HCT116 (cell line): ENCODE measurements around the gene NUP54. TPM values are rescaled to one million over a fixed set of nuclear protein-coding genes. Genes with fewer than 3 reads are reported as not detected.

Source experiments
- ATAC-seq: fragments of 200-7000 bp; cut with Tn5 transposase; 2 replicates; pipeline ENCODE4 v1.9.1; 2020; ENCODE audit warnings: mild to moderate bottlenecking, moderate library complexity
- BruUV-seq: library from RNA; stranded (reverse); fragments of 400-500 nt; replicated peaks from 2 replicates; lab custom pipeline; 2021; lab: Mats Ljungman, UMichigan
- CTCF ChIA-PET: fragments of 300-600 bp; sonication (Branson Sonifier 250); formaldehyde crosslinking; loops from one replicate; lab custom pipeline; 2021; ENCODE audit warnings: antibody characterized with exemption; lab: Charles Lee
- POLR2A ChIA-PET: fragments of 300-600, 350-600 bp; sonication (Branson Sonifier 250); formaldehyde crosslinking; loops from one replicate; lab custom pipeline; 2021; ENCODE audit warnings: antibody characterized with exemption; lab: Charles Lee
- RAD21 ChIA-PET, 2 experiments: fragments of 300-600 bp; sonication (Branson Sonifier 250); formaldehyde crosslinking; loops; one replicate each; lab custom pipeline; 2023; ENCODE audit warnings: low total read pairs in 2 of 2; ENCODE audit not compliant: uncharacterized antibody in 2 of 2, unreplicated experiment in 2 of 2, low non-redundant PET in 1 of 2; lab: Charles Lee
- DNase-seq: peaks from one replicate; pipeline ENCODE4 v3.0.0-alpha.2; 2010; ENCODE audit warnings: low read depth, low spot score
- H2AFZ ChIP-seq: fragments of 200-600 bp; shearing (Covaris generic), sonication (generic); 2 replicates; pipeline ENCODE4 v1.6.1; 2017; ENCODE audit warnings: low read depth, mixed run types, mixed read lengths, antibody characterized with exemption, low read length; ENCODE audit not compliant: poor library complexity, severe bottlenecking
- H3K27ac ChIP-seq: 2 replicates; pipeline ENCODE4 v1.5.1; 2012; ENCODE audit warnings: low read depth, low read length
- H3K27me3 ChIP-seq: fragments of 200-600 bp; sonication (generic); 2 replicates; pipeline ENCODE4 v1.6.1; 2016; ENCODE audit warnings: mixed run types, low read length, mixed read lengths; ENCODE audit not compliant: insufficient read depth
- H3K36me3 ChIP-seq, 2 experiments: fragments of 200-500 bp in 1 of 2; fragments of 200-600 bp in 1 of 2; sonication (Bioruptor generic) in 1 of 2; sonication (generic) in 1 of 2; 2 replicates each; pipeline versions ENCODE4 v1.5.1 to v1.6.1; 2014 to 2016; ENCODE audit warnings: low read length in 2 of 2, inconsistent platforms in 1 of 2, mixed read lengths in 1 of 2, mixed run types in 1 of 2; ENCODE audit not compliant: insufficient read depth in 2 of 2, control insufficient read depth in 1 of 2
- H3K4me1 ChIP-seq, 2 experiments: fragments of 200-600 bp in 1 of 2; sonication (generic) in 1 of 2; 2 replicates each; pipeline versions ENCODE4 v1.5.1 to v1.6.1; 2012 to 2017; ENCODE audit warnings: low read length in 2 of 2, inconsistent platforms in 1 of 2, mild to moderate bottlenecking in 1 of 2, mixed read lengths in 1 of 2, mixed run types in 1 of 2, moderate library complexity in 1 of 2; ENCODE audit not compliant: insufficient read depth in 2 of 2, control insufficient read depth in 1 of 2
- H3K4me2 ChIP-seq: fragments of 200-600 bp; sonication (generic); 2 replicates; pipeline ENCODE4 v1.6.1; 2017; ENCODE audit warnings: mixed run types, low read length, mixed read lengths
- H3K4me3 ChIP-seq, 2 experiments: fragments of 200-600 bp in 1 of 2; sonication (generic) in 1 of 2; replicated peaks in 1 of 2; 2 replicates each; pipeline ENCODE4 v1.5.1; 2011 to 2016; ENCODE audit warnings: low read length in 2 of 2, control low read depth in 1 of 2, low read depth in 1 of 2, mild to moderate bottlenecking in 1 of 2, mixed read lengths in 1 of 2, mixed run types in 1 of 2
- H3K79me2 ChIP-seq: fragments of 200-600 bp; sonication (generic); 2 replicates; pipeline ENCODE4 v1.6.1; 2017; ENCODE audit warnings: mild to moderate bottlenecking, mixed run types, low read length, moderate library complexity, mixed read lengths; ENCODE audit not compliant: insufficient read depth
- H3K9ac ChIP-seq: fragments of 200-600 bp; sonication (generic); 2 replicates; pipeline ENCODE4 v1.6.1; 2016; ENCODE audit warnings: low read length, mixed read lengths
- H3K9me2 ChIP-seq: fragments of 200-600 bp; sonication (generic), shearing (Covaris generic); 2 replicates; pipeline ENCODE4 v1.6.1; 2017; ENCODE audit warnings: mixed run types, mild to moderate bottlenecking, moderate library complexity; ENCODE audit not compliant: insufficient read depth
- H3K9me3 ChIP-seq, 2 experiments: fragments of 200-500 bp in 1 of 2; fragments of 200-600 bp in 1 of 2; sonication (Bioruptor generic) in 1 of 2; sonication (generic) in 1 of 2; 2 replicates each; pipeline ENCODE4 v1.6.1; 2014 to 2017; ENCODE audit warnings: low read length in 2 of 2, mixed read lengths in 2 of 2, inconsistent platforms in 1 of 2, low read depth in 1 of 2, mild to moderate bottlenecking in 1 of 2, mixed run types in 1 of 2, moderate library complexity in 1 of 2; ENCODE audit not compliant: control insufficient read depth in 1 of 2, insufficient read depth in 1 of 2
- H4K20me1 ChIP-seq: fragments of 200-600 bp; sonication (generic), shearing (Covaris generic); 2 replicates; pipeline ENCODE4 v1.6.1; 2017; ENCODE audit warnings: mixed run types, mild to moderate bottlenecking, moderate library complexity; ENCODE audit not compliant: insufficient read depth
- ATF3 ChIP-seq: IDR thresholded peaks from 2 replicates; pipeline ENCODE4 v1.6.1; 2012
- CBX3 ChIP-seq: IDR thresholded peaks from 2 replicates; pipeline ENCODE4 v1.6.1; 2012; ENCODE audit warnings: low read depth
- CEBPB ChIP-seq: IDR thresholded peaks from 2 replicates; pipeline ENCODE4 v1.6.1; 2012; ENCODE audit warnings: low read depth
- EGR1 ChIP-seq: IDR thresholded peaks from 2 replicates; pipeline ENCODE4 v1.6.1; 2012; ENCODE audit warnings: low read depth
- ELF1 ChIP-seq: IDR thresholded peaks from 2 replicates; pipeline ENCODE4 v1.6.1; 2012; ENCODE audit warnings: low read depth, borderline replicate concordance
- EZH2 ChIP-seq: fragments of 200-600 bp; sonication (generic); IDR thresholded peaks from 2 replicates; pipeline ENCODE4 v1.6.1; 2017; ENCODE audit warnings: antibody characterized with exemption, mixed run types
- EZH2phosphoT487 ChIP-seq: fragments of 200-600 bp; IDR thresholded peaks from 2 replicates; pipeline ENCODE4 v1.6.1; 2018; ENCODE audit warnings: antibody characterized with exemption, borderline replicate concordance
- FOSL1 ChIP-seq: IDR thresholded peaks from 2 replicates; pipeline ENCODE4 v1.6.1; 2012; ENCODE audit warnings: low read depth
- JUND ChIP-seq: IDR thresholded peaks from 2 replicates; pipeline ENCODE4 v1.6.1; 2012
- POLR2A ChIP-seq: IDR thresholded peaks from 2 replicates; pipeline ENCODE4 v1.7.0; 2011; ENCODE audit warnings: borderline replicate concordance; ENCODE audit not compliant: insufficient read depth, insufficient read length; ENCODE audit errors: extremely low read depth
- POLR2AphosphoS5 ChIP-seq: IDR thresholded peaks from 2 replicates; pipeline ENCODE4 v1.6.1; 2011; ENCODE audit warnings: mild to moderate bottlenecking, low read depth, low read length, moderate library complexity
- REST ChIP-seq: IDR thresholded peaks from 2 replicates; pipeline ENCODE4 v1.6.1; 2012; ENCODE audit warnings: low read depth
- TCF7L2 ChIP-seq: IDR thresholded peaks from 2 replicates; pipeline ENCODE4 v1.7.0; 2011; ENCODE audit warnings: borderline replicate concordance, inconsistent platforms; ENCODE audit not compliant: insufficient read depth, insufficient read length; ENCODE audit errors: extremely low read depth
- YY1 ChIP-seq: IDR thresholded peaks from 2 replicates; pipeline ENCODE4 v1.6.1; 2011; ENCODE audit warnings: low read length, low read depth, moderate library complexity, mild to moderate bottlenecking; ENCODE audit not compliant: insufficient replicate concordance; ENCODE audit errors: extremely low read depth
- ZBTB33 ChIP-seq: IDR thresholded peaks from 2 replicates; pipeline ENCODE4 v1.6.1; 2011; ENCODE audit warnings: mild to moderate bottlenecking, low read length, moderate library complexity; ENCODE audit not compliant: insufficient replicate concordance; ENCODE audit errors: extremely low read depth
- ZFX ChIP-seq: fragments of 450-650 bp; IDR thresholded peaks from 2 replicates; pipeline ENCODE4 v1.6.1; 2017
- ZNF274 ChIP-seq: fragments of 200-500 bp; sonication (Bioruptor generic); IDR thresholded peaks from 2 replicates; pipeline ENCODE4 v1.6.1; 2014; ENCODE audit warnings: mild to moderate bottlenecking, low read depth, low read length, inconsistent platforms
- intact Hi-C: fragments of 100-400 bp; cut with micrococcal nuclease; formaldehyde crosslinking; loops from 2 replicates; pipeline ENCODE4 v1.10.0; 2022
- total RNA-seq: library from RNA; stranded (reverse); gene quantifications from one replicate; pipeline ENCODE4 v1.2.1, GENCODE V29; 2021; ENCODE audit not compliant: unreplicated experiment

NUP54 gene
- total RNA-seq, 1 experiment from 2014 or later = 53.9 TPM

GRCh38 chr4:76178296-76178695 lies 30.1 kb upstream of the NUP54 start:
- no peak for ATAC-seq
- intact Hi-C loops = no loop called here
- CTCF ChIA-PET = interaction anchor here (3.3 to 4.8 kb wide), 2 partner anchors 198 to 325 kb away, joined by 17 to 151 read pairs; no protein-coding TSS in a partner anchor

More at GRCh38 chr4:76178296-76178695, 30.1 kb upstream of the NUP54 start:
- no peak overlapping the region for H3K27ac ChIP-seq
- no TSS peak for BruUV-seq
- H3K79me2 ChIP-seq = no peaks in the 10 kb centered on the region
- no peaks in the 10 kb centered on the region for H3K4me1 ChIP-seq
- RAD21 ChIA-PET = no interaction called here
- DNase-seq = no peak
- no peaks in the 10 kb centered on the region for H3K27me3 ChIP-seq
- H3K4me2 ChIP-seq = no peak overlapping the region
- no peaks in the 10 kb centered on the region for H3K9me3 ChIP-seq
- H3K4me3 ChIP-seq = no peak overlapping the region
- no peak overlapping the region for H3K9ac ChIP-seq
- H3K9me2 ChIP-seq = no peaks in the 10 kb centered on the region
- POLR2A ChIA-PET = no interaction called here
- H3K36me3 ChIP-seq = peaks cover 2 to 9% of the 10 kb centered on the region in 2 experiments; a peak in 2 of 4 replicates
- H4K20me1 ChIP-seq = no peaks in the 10 kb centered on the region
- no peak for TF ChIP-seq ELF1
- no peak for TF ChIP-seq CEBPB
- no peak for TF ChIP-seq ATF3
- TF ChIP-seq ZNF274 = no peak
- no peak for TF ChIP-seq POLR2A
- no peak for TF ChIP-seq EZH2phosphoT487
- no peak for TF ChIP-seq TCF7L2
- no peak for TF ChIP-seq JUND
- TF ChIP-seq FOSL1 = no peak
- TF ChIP-seq EGR1 = no peak
- TF ChIP-seq ZBTB33 = no peak
- no peak for TF ChIP-seq CBX3
- no peak for TF ChIP-seq ZFX
- TF ChIP-seq YY1 = no peak
- TF ChIP-seq EZH2 = no peak
- no peak for TF ChIP-seq POLR2AphosphoS5
- TF ChIP-seq REST = no peak
- H2AFZ ChIP-seq = no peak overlapping the region
